ENCODE results near the gene KIRREL1.

KIRREL1 gene

GRCh38 chr1:158084336-158084735, 90.9 kb downstream of the KIRREL1 start:
- Histone ChIP-seq H3K27me3 (ENCODE audit: insufficient read depth, poor library complexity, severe bottlenecking) (no peaks in the 10 kb centered on the region), H3K36me3 (ENCODE audit: low read depth) (peaks cover 86% of the 10 kb centered on the region), H3K9me3 (ENCODE audit: severe bottlenecking) (no peaks in the 10 kb centered on the region), H3K4me3 (ENCODE audit: severe bottlenecking) (no peak overlapping the region), H3K27ac (ENCODE audit: poor library complexity, severe bottlenecking) (no peak overlapping the region), H3K4me1 (ENCODE audit: insufficient read depth, poor library complexity, severe bottlenecking) (no peaks in the 10 kb centered on the region)
- no peak for DNase-seq (ENCODE audit: low spot score)
- TF ChIP-seq, protein P1, sequence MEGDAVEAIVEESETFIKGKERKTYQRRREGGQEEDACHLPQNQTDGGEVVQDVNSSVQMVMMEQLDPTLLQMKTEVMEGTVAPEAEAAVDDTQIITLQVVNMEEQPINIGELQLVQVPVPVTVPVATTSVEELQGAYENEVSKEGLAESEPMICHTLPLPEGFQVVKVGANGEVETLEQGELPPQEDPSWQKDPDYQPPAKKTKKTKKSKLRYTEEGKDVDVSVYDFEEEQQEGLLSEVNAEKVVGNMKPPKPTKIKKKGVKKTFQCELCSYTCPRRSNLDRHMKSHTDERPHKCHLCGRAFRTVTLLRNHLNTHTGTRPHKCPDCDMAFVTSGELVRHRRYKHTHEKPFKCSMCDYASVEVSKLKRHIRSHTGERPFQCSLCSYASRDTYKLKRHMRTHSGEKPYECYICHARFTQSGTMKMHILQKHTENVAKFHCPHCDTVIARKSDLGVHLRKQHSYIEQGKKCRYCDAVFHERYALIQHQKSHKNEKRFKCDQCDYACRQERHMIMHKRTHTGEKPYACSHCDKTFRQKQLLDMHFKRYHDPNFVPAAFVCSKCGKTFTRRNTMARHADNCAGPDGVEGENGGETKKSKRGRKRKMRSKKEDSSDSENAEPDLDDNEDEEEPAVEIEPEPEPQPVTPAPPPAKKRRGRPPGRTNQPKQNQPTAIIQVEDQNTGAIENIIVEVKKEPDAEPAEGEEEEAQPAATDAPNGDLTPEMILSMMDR (IDR thresholded peaks at IDR 0.05; ENCODE audit: poor library complexity, severe bottlenecking), result no peak
- no peak for ATAC-seq (ENCODE audit: low read depth)

DNA sequence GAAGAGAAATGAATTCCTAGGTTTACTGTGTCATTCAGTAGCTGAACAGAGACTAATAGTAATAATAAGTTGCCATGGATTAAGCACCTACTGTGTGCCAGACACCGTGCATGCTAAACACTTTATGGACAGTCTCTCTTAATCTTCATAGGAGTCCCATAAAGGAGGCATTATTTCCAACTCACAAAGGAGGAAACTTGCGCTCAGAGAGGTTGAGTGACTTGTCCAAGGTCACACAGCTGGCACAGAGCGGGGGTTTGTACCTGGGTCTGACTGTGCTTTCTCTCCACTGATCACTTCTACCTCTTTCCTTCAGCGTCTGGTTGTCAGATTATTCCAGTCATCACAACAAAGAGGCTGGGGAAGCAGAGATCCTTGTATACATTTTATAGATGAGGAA, 91.3 kb downstream of the KIRREL1 start:
- ATAC-seq (ENCODE audit: low read depth) (no peak), DNase-seq (ENCODE audit: low spot score) (no peak)
- Histone ChIP-seq H3K9me3 (ENCODE audit: severe bottlenecking) (no peaks in the 10 kb centered on the region), H3K4me3 (ENCODE audit: severe bottlenecking) (no peak overlapping the region), H3K27me3 (ENCODE audit: insufficient read depth, poor library complexity, severe bottlenecking) (no peaks in the 10 kb centered on the region), H3K36me3 (ENCODE audit: low read depth) (peaks cover 86% of the 10 kb centered on the region), H3K27ac (ENCODE audit: poor library complexity, severe bottlenecking) (no peak overlapping the region), H3K4me1 (ENCODE audit: insufficient read depth, poor library complexity, severe bottlenecking) (no peaks in the 10 kb centered on the region)
- TF ChIP-seq, protein P1 (IDR thresholded peaks at IDR 0.05; ENCODE audit: poor library complexity, severe bottlenecking), result no peak

GRCh38 chr1:158087320-158087927, 94.0 kb downstream of the KIRREL1 start:
- no peaks in the 10 kb centered on the region for H3K27me3 ChIP-seq (ENCODE audit: insufficient read depth, poor library complexity, severe bottlenecking)
- H3K4me3 ChIP-seq (ENCODE audit: severe bottlenecking), result no peak overlapping the region
- DNase-seq (ENCODE audit: low spot score) (no peak), ATAC-seq (ENCODE audit: low read depth) (peak; percentile 81)
- H3K9me3 ChIP-seq (ENCODE audit: severe bottlenecking), result no peaks in the 10 kb centered on the region
- no peaks in the 10 kb centered on the region for H3K4me1 ChIP-seq (ENCODE audit: insufficient read depth, poor library complexity, severe bottlenecking)
- TF ChIP-seq, protein P1 (IDR thresholded peaks at IDR 0.05; ENCODE audit: poor library complexity, severe bottlenecking), result peak; percentile 93
- no peak overlapping the region for H3K27ac ChIP-seq (ENCODE audit: poor library complexity, severe bottlenecking)
- H3K36me3 ChIP-seq (ENCODE audit: low read depth), result peaks cover 85% of the 10 kb centered on the region

GRCh38 chr1:158089476-158089875, 96.0 kb downstream of the KIRREL1 start:
- no peak overlapping the region for H3K4me3 ChIP-seq (ENCODE audit: severe bottlenecking)
- no peaks in the 10 kb centered on the region for H3K9me3 ChIP-seq (ENCODE audit: severe bottlenecking)
- H3K27me3 ChIP-seq (ENCODE audit: insufficient read depth, poor library complexity, severe bottlenecking), result no peaks in the 10 kb centered on the region
- no peak for ATAC-seq (ENCODE audit: low read depth)
- TF ChIP-seq, protein P1 (IDR thresholded peaks at IDR 0.05; ENCODE audit: poor library complexity, severe bottlenecking), result no peak
- no peak overlapping the region for H3K27ac ChIP-seq (ENCODE audit: poor library complexity, severe bottlenecking)
- H3K4me1 ChIP-seq (ENCODE audit: insufficient read depth, poor library complexity, severe bottlenecking), result no peaks in the 10 kb centered on the region
- no peak for DNase-seq (ENCODE audit: low spot score)
- H3K36me3 ChIP-seq (ENCODE audit: low read depth), result peaks cover 85% of the 10 kb centered on the region

DNA sequence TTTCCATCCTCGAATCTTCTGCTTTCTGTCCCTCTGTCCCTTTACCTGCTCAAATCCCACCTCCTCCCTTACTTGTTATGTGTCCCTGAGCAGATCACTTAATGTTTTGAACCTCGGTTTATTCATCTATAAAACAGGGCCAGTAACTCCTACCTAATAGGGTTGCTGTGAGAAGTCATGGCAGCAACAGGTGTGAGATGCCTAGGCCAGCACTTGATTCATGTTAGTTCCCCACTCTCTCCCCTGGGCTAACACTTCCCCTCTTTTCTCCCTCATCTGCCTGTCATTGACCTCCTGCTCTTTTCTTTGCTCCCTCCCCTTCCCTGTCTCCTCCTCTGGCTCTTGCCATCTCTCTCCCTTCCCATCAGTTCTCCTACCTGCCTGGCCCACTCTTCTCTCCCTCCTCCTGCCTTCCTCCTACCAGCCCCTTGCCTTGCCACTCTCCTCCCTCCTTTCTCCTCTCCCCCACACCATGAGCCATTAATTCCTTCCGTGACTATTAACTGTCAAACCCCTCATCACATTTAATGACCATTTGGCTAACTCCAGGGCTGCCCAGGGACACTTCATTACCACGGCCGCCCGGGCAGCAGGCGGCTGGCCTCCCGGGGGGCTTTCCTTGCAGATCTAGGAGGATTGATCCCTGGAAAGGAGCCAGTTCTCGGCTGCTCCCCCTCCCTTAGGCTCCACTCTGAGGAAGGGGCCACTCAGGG, 96.6 kb downstream of the KIRREL1 start:
- Histone ChIP-seq H3K9me3 (ENCODE audit: severe bottlenecking) (no peaks in the 10 kb centered on the region), H3K27me3 (ENCODE audit: insufficient read depth, poor library complexity, severe bottlenecking) (no peaks in the 10 kb centered on the region), H3K36me3 (ENCODE audit: low read depth) (peaks cover 79% of the 10 kb centered on the region), H3K4me1 (ENCODE audit: insufficient read depth, poor library complexity, severe bottlenecking) (no peaks in the 10 kb centered on the region), H3K4me3 (ENCODE audit: severe bottlenecking) (no peak overlapping the region), H3K27ac (ENCODE audit: poor library complexity, severe bottlenecking) (no peak overlapping the region)
- DNase-seq (ENCODE audit: low spot score) (no peak), ATAC-seq (ENCODE audit: low read depth) (no peak)
- TF ChIP-seq, protein P1 (IDR thresholded peaks at IDR 0.05; ENCODE audit: poor library complexity, severe bottlenecking), result no peak

Data from RWPE2 (cell line).